Smooth muscle cell (in vitro differentiated cells): ENCODE measurements around the gene THAP9. TPM values are rescaled to one million over a fixed set of nuclear protein-coding genes. Genes with fewer than 3 reads are reported as not detected.

Source experiments
- DNase-seq: peaks from one replicate; lab custom pipeline; 2025; ENCODE audit not compliant: unreplicated experiment; lab: John Stamatoyannopoulos, UW
- H2AFZ ChIP-seq: fragments of 200-600 bp; sonication (generic); 2 replicates; pipeline ENCODE4 v1.6.0; 2016; ENCODE audit warnings: antibody characterized with exemption, low read depth, mild to moderate bottlenecking
- H3F3A ChIP-seq: fragments of 200-600 bp; sonication (generic); 2 replicates; pipeline ENCODE4 v1.6.0; 2017; ENCODE audit warnings: antibody characterized with exemption, low read depth
- H3K27ac ChIP-seq: fragments of 200-600 bp; sonication (generic); 2 replicates; pipeline ENCODE4 v1.5.1; 2016; ENCODE audit warnings: low read depth, mild to moderate bottlenecking
- H3K27me3 ChIP-seq: fragments of 200-600 bp; sonication (generic); 2 replicates; pipeline ENCODE4 v1.6.1; 2016; ENCODE audit warnings: low read depth, mild to moderate bottlenecking
- H3K36me3 ChIP-seq: fragments of 200-600 bp; sonication (generic); 2 replicates; pipeline ENCODE4 v1.5.1; 2016; ENCODE audit warnings: low read depth
- H3K4me1 ChIP-seq: fragments of 200-600 bp; sonication (generic); 2 replicates; pipeline ENCODE4 v1.5.1; 2016; ENCODE audit warnings: low read depth
- H3K4me2 ChIP-seq: fragments of 200-600 bp; sonication (generic); 2 replicates; pipeline ENCODE4 v1.6.0; 2016; ENCODE audit warnings: mild to moderate bottlenecking
- H3K4me3 ChIP-seq: fragments of 200-600 bp; sonication (generic); 2 replicates; pipeline ENCODE4 v1.5.1; 2016; ENCODE audit warnings: mild to moderate bottlenecking
- H3K79me2 ChIP-seq: fragments of 200-600 bp; sonication (generic); 2 replicates; pipeline ENCODE4 v1.6.0; 2016; ENCODE audit warnings: low read depth, mild to moderate bottlenecking
- H3K9ac ChIP-seq: fragments of 200-600 bp; sonication (generic); 2 replicates; pipeline ENCODE4 v1.6.0; 2016; ENCODE audit warnings: low read depth
- H3K9me3 ChIP-seq: fragments of 200-600 bp; sonication (generic); replicated peaks from 2 replicates; pipeline ENCODE4 v1.5.1; 2016; ENCODE audit warnings: low read depth
- H4K20me1 ChIP-seq: fragments of 200-600 bp; sonication (generic); 2 replicates; pipeline ENCODE4 v1.6.0; 2016; ENCODE audit warnings: low read depth
- WGBS: methylation state at CpG from one replicate; pipeline ENCODE4 v1.1.7; 2016; ENCODE audit warnings: low lambda C conversion rate; 5-methylcytosine and 5-hydroxymethylcytosine counted together
- polyA plus RNA-seq: library from polyadenylated mRNA; unstranded; fragments of >200 nt; fragmentation: Nextera tagmentation; extraction: Ambion mirVana; gene quantifications from 2 replicates; pipeline ENCODE4 v1.2.1, GENCODE V29; 2016
- total RNA-seq: library from RNA; depleted of rRNA; stranded (reverse); fragments of >200 nt; gene quantifications from 2 replicates; pipeline ENCODE4 v1.2.3, GENCODE V29; 2014
- TF ChIP-seq, protein P1 (sequence below): fragments of 200-600 bp; sonication (generic); IDR thresholded peaks from 2 replicates; pipeline ENCODE4 v1.5.1; 2017; ENCODE audit warnings: borderline replicate concordance, mild to moderate bottlenecking, antibody characterized with exemption; ENCODE audit not compliant: insufficient read depth, poor library complexity, severe bottlenecking

THAP9 gene
- total and polyA plus RNA-seq, 2 experiments from 2014 or later, result 1.2 to 4.4 TPM

DNA sequence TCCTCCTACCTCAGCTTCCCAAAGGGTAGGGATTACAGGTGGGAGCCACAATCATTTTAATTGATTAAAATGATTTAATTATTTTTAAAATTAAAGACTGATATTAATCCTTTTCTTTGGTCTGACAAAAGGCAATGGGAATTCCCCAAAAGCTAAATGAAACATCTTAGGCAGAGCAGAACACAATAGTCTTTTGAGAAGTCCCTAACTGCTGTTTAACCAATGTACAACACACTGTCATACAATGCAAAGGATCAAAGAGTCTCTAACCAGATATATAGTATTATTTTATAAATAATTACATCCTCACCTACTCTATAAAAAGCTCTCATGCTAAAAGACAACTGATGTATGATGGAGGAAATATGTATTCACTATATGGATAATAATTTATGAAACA is 47.0 kb downstream of the THAP9 start:
- no peaks in the 10 kb centered on the region for H3K79me2 ChIP-seq
- no peak overlapping the region for H3K4me3 ChIP-seq
- H3K4me1 ChIP-seq, result no peaks in the 10 kb centered on the region
- H3K9ac ChIP-seq, result no peak overlapping the region
- no peak for DNase-seq
- no peak overlapping the region for H2AFZ ChIP-seq
- no peaks in the 10 kb centered on the region for H3K27me3 ChIP-seq
- TF ChIP-seq, protein P1, sequence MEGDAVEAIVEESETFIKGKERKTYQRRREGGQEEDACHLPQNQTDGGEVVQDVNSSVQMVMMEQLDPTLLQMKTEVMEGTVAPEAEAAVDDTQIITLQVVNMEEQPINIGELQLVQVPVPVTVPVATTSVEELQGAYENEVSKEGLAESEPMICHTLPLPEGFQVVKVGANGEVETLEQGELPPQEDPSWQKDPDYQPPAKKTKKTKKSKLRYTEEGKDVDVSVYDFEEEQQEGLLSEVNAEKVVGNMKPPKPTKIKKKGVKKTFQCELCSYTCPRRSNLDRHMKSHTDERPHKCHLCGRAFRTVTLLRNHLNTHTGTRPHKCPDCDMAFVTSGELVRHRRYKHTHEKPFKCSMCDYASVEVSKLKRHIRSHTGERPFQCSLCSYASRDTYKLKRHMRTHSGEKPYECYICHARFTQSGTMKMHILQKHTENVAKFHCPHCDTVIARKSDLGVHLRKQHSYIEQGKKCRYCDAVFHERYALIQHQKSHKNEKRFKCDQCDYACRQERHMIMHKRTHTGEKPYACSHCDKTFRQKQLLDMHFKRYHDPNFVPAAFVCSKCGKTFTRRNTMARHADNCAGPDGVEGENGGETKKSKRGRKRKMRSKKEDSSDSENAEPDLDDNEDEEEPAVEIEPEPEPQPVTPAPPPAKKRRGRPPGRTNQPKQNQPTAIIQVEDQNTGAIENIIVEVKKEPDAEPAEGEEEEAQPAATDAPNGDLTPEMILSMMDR, result no peak
- no peak overlapping the region for H3K4me2 ChIP-seq
- H3K27ac ChIP-seq, result no peak overlapping the region
- no peaks in the 10 kb centered on the region for H3K9me3 ChIP-seq
- no peaks in the 10 kb centered on the region for H4K20me1 ChIP-seq
- H3K36me3 ChIP-seq, result no peaks in the 10 kb centered on the region
- H3F3A ChIP-seq, result no peaks in the 10 kb centered on the region

DNA sequence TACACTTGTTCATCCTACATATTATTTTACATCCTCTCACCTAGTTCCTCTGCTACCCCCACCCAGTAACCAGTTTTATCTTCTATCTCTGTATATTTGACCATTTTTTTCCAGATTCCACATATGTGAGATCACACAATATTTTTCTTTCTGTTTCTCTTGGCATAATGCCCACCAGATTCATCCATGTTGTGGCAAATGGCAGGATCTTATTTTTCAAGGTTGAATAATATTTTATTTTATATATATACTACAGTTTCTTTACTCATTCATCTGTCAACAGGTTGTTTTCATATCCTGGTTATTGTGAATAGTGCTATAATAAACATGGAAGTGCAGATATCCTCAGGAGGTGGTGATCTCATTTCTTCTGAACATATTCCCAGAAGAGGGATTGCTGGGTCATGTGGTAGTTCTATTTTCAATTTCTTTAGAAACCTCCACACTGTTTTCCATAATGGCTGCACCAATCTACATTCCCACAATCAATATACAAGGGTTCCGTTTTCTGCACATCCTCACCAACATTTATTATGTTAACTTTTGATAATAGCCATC is 48.2 kb downstream of the THAP9 start:
- Histone ChIP-seq H3K9ac (no peak overlapping the region), H3K4me3 (no peak overlapping the region), H3K79me2 (no peaks in the 10 kb centered on the region), H3K27me3 (no peaks in the 10 kb centered on the region), H3K27ac (no peak overlapping the region), H3K9me3 (no peaks in the 10 kb centered on the region), H3K4me1 (no peaks in the 10 kb centered on the region), H3F3A (no peaks in the 10 kb centered on the region), H3K36me3 (no peaks in the 10 kb centered on the region), H3K4me2 (no peak overlapping the region), H4K20me1 (no peaks in the 10 kb centered on the region), H2AFZ (no peak overlapping the region)
- TF ChIP-seq, protein P1, result no peak
- DNase-seq, result no peak
- 97% methylated on average over 1 of the region's 1 CpG for WGBS

DNA sequence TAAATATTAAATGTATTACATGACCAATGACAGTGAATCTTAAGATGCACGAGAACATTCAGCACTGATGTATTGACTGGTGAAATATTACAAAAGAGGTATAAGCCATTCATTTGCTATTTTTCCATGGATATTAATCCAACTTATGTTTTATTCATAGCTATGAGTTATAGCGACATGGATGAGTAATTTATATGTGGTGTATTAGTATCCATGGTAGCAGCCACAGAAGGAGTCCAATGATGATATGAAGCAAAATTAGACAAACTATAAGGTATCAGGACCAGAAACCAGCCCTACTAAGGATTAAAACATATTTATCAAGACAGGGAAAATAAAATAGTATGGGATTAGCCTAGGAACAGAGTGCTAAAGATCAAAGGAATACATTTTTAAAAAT is 50.7 kb downstream of the THAP9 start:
- no peaks in the 10 kb centered on the region for H3K79me2 ChIP-seq
- no peaks in the 10 kb centered on the region for H3K27me3 ChIP-seq
- no peak overlapping the region for H3K4me3 ChIP-seq
- DNase-seq, result no peak
- no peaks in the 10 kb centered on the region for H3K9me3 ChIP-seq
- WGBS, result 99% methylated on average over 2 of the region's 2 CpGs
- no peaks in the 10 kb centered on the region for H3K36me3 ChIP-seq
- no peaks in the 10 kb centered on the region for H3F3A ChIP-seq
- H3K9ac ChIP-seq, result no peak overlapping the region
- H4K20me1 ChIP-seq, result no peaks in the 10 kb centered on the region
- H3K27ac ChIP-seq, result no peak overlapping the region
- H3K4me1 ChIP-seq, result no peaks in the 10 kb centered on the region
- H3K4me2 ChIP-seq, result no peak overlapping the region
- no peak overlapping the region for H2AFZ ChIP-seq
- TF ChIP-seq, protein P1, result no peak

DNA sequence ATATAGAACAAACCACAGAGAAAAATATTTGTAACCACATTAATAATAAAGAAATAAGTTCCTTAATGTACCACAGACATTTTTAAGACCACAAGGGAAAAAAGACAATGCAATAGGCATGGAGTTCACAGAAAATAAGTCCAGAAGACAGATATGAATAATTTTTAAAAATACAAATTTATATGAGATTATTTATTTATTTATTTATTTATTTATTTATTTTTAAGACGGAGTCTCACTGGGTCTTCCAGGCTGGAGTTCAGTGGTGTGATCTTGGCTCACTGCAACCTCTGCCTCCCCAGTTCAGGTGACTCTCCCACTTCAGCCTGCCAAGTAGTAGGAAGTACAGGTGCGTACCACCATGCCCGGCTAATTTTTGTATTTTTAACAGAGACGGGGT is 53.7 kb downstream of the THAP9 start:
- Histone ChIP-seq H3K4me2 (no peak overlapping the region), H3K27ac (no peak overlapping the region), H3K4me1 (no peaks in the 10 kb centered on the region), H3K79me2 (no peaks in the 10 kb centered on the region), H2AFZ (no peak overlapping the region), H3K9ac (no peak overlapping the region), H4K20me1 (no peaks in the 10 kb centered on the region), H3K36me3 (no peaks in the 10 kb centered on the region), H3K4me3 (no peak overlapping the region), H3K27me3 (no peaks in the 10 kb centered on the region), H3F3A (no peaks in the 10 kb centered on the region), H3K9me3 (no peaks in the 10 kb centered on the region)
- TF ChIP-seq, protein P1, result no peak
- no peak for DNase-seq
- over 99% methylated on average over 4 of the region's 4 CpGs for WGBS
